Chondrocyte (in vitro differentiated cells): Measurements from ENCODE around the gene GREM1. TPM values are rescaled to one million over a fixed set of nuclear protein-coding genes. Genes with fewer than 3 reads are reported as not detected.
A peak's percentile ranks its signal among the peaks of the same experiment; 100 is the strongest.

ENCODE experiments used
- DNase-seq: peaks from one replicate; pipeline ENCODE4 v3.0.0; 2021; ENCODE audit warnings: mixed read lengths, low spot score
- H3K27ac Mint-ChIP-seq: one replicate; pipeline ENCODE4 v1.8.0; 2021; ENCODE audit warnings: mild to moderate bottlenecking, moderate library complexity, mixed read lengths; ENCODE audit not compliant: unreplicated experiment
- H3K27me3 Mint-ChIP-seq: 2 replicates; pipeline ENCODE4 v1.8.0; 2021; ENCODE audit warnings: low read depth, mixed read lengths
- H3K36me3 Mint-ChIP-seq: 2 replicates; pipeline ENCODE4 v1.8.0; 2021; ENCODE audit warnings: low read depth, mixed read lengths
- H3K4me1 Mint-ChIP-seq: 2 replicates; pipeline ENCODE4 v1.8.0; 2021; ENCODE audit warnings: low read depth, mild to moderate bottlenecking, mixed read lengths
- H3K4me3 Mint-ChIP-seq: one replicate; pipeline ENCODE4 v1.8.0; 2021; ENCODE audit warnings: mild to moderate bottlenecking, moderate library complexity, mixed read lengths; ENCODE audit not compliant: unreplicated experiment
- H3K9me3 Mint-ChIP-seq: 2 replicates; pipeline ENCODE4 v1.8.0; 2021; ENCODE audit warnings: low read depth, mixed read lengths
- CTCF ChIP-seq: fragments of 200-600 bp; sonication (generic); IDR thresholded peaks from 2 replicates; pipeline ENCODE4 v1.5.0; 2021; ENCODE audit warnings: antibody characterized with exemption, mild to moderate bottlenecking, moderate library complexity
- total RNA-seq: library from RNA; stranded (reverse); gene quantifications from 3 replicates; pipeline ENCODE4 v1.2.1, GENCODE V29; 2021

Gene GREM1
- total RNA-seq, 1 donor from 2014 or later: 142 TPM

GRCh38 chr15:32767236-32767635, 49.4 kb downstream of the GREM1 start:
- TF ChIP-seq CTCF: no peak
- no peak overlapping the region for H3K27ac Mint-ChIP-seq
- no peak overlapping the region for H3K4me3 Mint-ChIP-seq
- H3K27me3 Mint-ChIP-seq: no peaks in the 10 kb centered on the region
- H3K9me3 Mint-ChIP-seq: peaks cover 3% of the 10 kb centered on the region
- DNase-seq: no peak
- no peaks in the 10 kb centered on the region for H3K36me3 Mint-ChIP-seq
- H3K4me1 Mint-ChIP-seq: peaks cover 20% of the 10 kb centered on the region

- peaks cover 17% of the 10 kb centered on the region for H3K4me1 Mint-ChIP-seq
- peaks cover 12% of the 10 kb centered on the region for H3K36me3 Mint-ChIP-seq
- no peak overlapping the region for H3K4me3 Mint-ChIP-seq
- DNase-seq: no peak
- no peaks in the 10 kb centered on the region for H3K27me3 Mint-ChIP-seq
- TF ChIP-seq CTCF: no peak
- peaks cover 6% of the 10 kb centered on the region for H3K9me3 Mint-ChIP-seq
- peak overlapping the region; percentile 42 for H3K27ac Mint-ChIP-seq
Measured at GRCh38 chr15:32774022-32774421, 56.2 kb downstream of the GREM1 start.

GRCh38 chr15:32775103-32775502, 57.3 kb downstream of the GREM1 start:
- no peak for DNase-seq
- Mint-ChIP-seq H3K27me3 (no peaks in the 10 kb centered on the region), H3K4me3 (no peak overlapping the region), H3K4me1 (peaks cover 16% of the 10 kb centered on the region), H3K27ac (no peak overlapping the region), H3K36me3 (peaks cover 12% of the 10 kb centered on the region), H3K9me3 (peaks cover 7% of the 10 kb centered on the region)
- no peak for TF ChIP-seq CTCF

GRCh38 chr15:32778391-32779176, 60.8 kb downstream of the GREM1 start:
- H3K9me3 Mint-ChIP-seq: peaks cover 7% of the 10 kb centered on the region
- peaks cover 12% of the 10 kb centered on the region for H3K4me1 Mint-ChIP-seq
- no peak overlapping the region for H3K27ac Mint-ChIP-seq
- peaks cover 8% of the 10 kb centered on the region for H3K36me3 Mint-ChIP-seq
- no peak for TF ChIP-seq CTCF
- H3K4me3 Mint-ChIP-seq: no peak overlapping the region
- no peaks in the 10 kb centered on the region for H3K27me3 Mint-ChIP-seq
- no peak for DNase-seq

GRCh38 chr15:32781781-32782180, 64.0 kb downstream of the GREM1 start:
- Mint-ChIP-seq H3K27me3 (no peaks in the 10 kb centered on the region), H3K27ac (no peak overlapping the region), H3K4me3 (no peak overlapping the region), H3K36me3 (no peaks in the 10 kb centered on the region), H3K4me1 (peaks cover 4% of the 10 kb centered on the region), H3K9me3 (peaks cover 7% of the 10 kb centered on the region)
- no peak for TF ChIP-seq CTCF
- DNase-seq: no peak
